Raji (cell line): ENCODE data around the gene PEX11G.

ENCODE experiments used
- POLR2A ChIP-seq: IDR thresholded peaks from 2 replicates; pipeline ENCODE4 v1.6.1; 2011; ENCODE audit warnings: low read depth, low read length, control low read depth; ENCODE audit not compliant: insufficient read depth

PEX11G gene

DNA sequence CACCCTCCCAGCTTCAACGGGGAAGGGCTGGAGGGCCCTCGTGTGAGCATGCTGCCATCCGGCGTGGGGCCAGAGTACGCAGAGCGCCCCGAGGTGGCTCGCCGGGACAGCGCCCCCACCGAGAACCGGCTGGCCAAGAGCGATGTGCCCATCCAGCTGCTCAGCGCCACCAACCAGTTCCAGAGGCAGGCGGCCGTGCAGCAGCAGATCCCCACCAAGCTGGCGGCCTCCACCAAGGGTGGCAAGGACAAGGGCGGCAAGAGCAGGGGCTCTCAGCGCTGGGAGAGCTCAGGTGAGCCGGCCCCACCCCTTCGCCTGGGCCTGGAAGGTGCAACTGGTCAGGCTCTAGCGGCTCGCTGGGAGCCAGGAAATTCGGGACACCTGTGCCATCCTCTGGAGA lies 20.0 kb downstream of the PEX11G start:
- no peak for TF ChIP-seq POLR2A

DNA sequence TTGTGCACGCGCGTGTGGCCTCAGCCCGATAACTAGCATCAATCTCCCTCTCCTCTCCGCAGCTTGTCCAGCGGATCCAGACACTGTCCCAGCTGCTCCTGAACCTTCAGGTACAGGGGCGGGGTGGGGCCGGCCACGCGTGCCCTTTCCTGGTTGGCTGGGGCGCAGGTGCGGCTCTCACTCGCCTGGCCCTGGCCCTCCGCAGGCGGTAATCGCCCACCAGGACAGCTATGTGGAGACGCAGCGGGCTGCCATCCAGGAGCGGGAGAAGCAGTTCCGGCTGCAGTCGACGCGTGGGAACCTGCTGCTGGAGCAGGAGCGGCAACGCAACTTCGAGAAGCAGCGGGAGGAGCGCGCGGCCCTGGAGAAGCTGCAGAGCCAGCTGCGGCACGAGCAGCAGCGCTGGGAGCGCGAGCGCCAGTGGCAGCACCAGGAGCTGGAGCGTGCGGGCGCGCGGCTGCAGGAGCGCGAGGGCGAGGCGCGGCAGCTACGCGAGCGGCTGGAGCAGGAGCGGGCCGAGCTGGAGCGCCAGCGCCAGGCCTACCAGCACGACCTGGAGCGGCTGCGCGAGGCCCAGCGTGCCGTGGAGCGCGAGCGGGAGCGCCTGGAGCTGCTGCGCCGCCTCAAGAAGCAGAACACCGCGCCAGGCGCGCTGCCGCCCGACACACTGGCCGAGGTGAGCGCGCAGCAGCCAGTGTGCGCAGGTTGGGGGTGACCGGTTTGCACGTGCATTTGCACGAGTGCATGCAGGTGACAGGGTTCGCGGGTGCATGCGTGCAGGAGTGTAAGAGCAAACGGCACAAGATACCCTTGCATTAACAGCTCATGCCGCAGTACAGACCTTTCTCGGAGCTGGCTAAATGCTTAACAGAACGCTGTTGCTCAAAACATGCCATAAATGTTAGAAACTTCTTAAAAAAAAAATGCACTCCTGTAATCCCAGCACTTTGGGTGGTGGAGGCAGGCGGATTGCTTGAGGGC lies 21.5 kb downstream of the PEX11G start:
- TF ChIP-seq POLR2A, result no peak

DNA sequence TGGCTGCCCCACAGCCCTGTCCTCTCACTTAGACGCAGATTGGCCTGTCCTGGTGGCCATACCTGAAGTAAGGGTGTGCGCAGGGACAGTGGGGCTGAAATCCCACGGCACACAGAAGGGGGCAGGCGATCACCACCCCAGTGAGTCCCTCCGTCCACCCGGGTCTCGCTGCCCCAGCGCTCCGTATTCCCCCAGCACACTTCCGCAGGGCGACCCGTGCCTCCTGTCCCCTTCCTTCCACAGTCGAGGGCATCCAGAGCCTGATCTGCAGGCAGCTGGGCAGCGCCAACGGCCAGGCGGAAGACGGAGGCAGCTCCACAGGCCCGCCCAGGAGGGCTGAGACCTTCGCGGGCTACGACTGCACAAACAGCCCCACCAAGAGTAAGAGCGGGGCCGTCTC lies 25.3 kb downstream of the PEX11G start:
- no peak for TF ChIP-seq POLR2A

DNA sequence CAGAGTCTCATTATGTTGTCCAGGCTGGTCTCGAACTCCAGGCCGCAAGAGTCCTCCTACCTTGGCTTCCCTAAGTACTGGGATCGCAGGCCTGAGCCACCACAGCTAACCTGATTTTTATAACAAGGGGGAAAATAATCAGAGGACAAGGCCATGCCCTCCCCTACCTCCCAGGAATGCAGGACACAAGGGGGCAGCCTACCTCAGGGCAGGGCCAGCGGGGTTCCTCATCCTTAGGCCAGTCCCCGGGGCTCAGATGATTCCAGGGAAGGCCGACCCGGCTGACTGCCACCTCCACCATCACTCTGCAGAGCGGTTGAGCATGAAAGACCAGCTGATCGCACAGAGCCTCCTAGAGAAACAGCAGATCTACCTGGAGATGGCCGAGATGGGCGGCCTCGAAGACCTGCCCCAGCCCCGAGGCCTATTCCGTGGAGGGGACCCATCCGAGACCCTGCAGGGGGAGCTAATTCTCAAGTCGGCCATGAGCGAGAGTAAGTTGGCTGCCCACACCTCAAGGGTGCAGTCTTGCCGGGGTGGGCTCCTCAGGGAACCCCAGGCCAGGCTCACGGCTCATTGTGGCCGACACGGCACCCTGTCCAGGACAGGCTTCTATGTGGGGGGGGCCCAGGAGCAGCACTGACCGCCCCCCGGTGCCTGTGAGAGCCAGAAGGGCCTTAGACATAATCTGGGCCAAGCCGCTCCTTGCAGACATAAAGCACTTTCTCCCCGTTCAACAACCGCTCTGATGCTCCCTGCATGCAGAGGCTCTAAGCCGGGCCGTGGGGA lies 26.8 kb downstream of the PEX11G start:
- TF ChIP-seq POLR2A, result no peak

DNA sequence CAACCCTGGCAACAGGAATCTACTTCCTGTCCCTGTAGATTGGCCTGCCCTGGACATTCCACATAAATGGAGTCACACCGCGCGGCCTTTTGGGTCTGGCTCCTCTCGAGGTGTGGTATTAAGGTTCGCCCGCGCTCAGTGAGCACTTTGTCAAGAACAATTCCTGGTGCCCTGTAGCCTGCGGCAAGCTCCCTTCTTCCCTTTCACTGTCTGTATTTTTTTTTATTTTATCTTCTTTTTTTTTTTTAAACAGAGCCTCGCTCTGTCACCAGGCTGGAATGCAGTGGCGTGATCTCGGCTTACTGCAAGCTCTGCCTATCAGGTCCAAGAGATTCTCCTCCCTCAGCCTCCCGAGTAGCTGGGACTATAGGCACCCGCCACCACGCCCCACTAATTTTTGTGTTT lies 28.3 kb downstream of the PEX11G start:
- TF ChIP-seq POLR2A, result no peak

DNA sequence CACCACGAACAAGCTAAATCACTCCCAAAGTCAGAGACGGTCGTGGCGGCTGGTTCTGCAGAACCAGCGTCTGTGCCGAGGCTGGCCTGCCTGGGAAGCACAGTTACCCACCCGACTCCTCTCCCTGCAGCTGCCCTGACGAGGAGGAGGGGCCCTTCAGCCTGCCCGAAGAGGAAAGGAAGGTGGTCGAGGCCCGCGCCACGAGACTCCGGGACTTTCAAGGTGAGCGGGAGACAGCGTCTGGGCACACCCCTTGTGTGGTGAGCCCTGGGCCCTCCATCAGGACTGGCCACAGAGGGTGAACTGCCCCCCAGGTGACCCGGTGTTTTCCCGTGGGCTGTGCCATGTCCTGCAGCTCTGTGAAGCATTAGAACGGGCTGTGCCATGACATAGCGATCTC lies 29.1 kb downstream of the PEX11G start:
- no peak for TF ChIP-seq POLR2A

DNA sequence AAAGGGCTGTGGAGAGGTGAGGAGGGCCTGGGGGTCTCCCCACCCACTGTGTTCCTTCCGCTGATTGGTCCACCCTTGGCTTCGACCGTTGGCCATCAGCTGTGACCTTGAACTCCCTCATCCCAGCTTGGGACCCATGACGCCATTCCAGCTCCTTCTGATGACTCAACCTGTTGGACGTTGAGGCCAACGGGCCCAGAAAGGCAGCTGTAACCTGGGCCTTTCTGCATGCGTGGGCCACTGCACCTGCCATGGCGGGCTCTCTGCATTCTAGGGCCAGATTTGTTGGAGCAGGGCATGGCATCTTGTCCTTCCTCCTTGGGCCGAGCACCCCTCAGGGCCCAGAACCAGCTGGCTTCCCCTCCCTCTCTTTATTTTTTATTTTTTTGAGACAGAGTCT lies 30.2 kb downstream of the PEX11G start:
- no peak for TF ChIP-seq POLR2A

DNA sequence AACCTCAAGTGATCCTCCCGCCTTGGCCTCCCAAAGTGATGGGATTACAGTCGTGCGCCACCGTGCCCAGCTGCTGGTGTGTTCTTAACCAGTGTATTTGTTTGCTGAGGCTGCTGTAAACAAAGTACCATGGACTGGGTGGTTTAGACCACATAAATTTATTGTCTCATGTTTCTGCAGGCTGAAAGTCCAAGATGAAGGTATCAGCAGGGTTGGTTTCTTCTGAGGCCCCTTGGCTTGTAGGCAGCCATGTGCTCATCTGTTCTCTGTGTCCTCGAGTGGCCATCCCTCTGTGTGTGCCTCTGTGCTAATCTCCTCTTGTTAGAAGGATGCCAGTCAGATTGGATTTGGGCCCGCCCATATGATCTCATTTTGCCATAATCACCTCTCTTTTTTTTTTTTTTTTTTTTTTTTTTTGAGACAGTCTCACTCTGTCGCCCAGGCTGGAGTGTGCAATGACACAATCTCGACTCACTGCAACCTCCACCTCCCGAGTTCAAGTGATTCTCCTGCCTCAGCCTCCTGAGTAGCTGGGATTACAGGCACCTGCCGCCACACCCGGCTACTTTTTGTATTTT lies 31.8 kb downstream of the PEX11G start:
- no peak for TF ChIP-seq POLR2A

DNA sequence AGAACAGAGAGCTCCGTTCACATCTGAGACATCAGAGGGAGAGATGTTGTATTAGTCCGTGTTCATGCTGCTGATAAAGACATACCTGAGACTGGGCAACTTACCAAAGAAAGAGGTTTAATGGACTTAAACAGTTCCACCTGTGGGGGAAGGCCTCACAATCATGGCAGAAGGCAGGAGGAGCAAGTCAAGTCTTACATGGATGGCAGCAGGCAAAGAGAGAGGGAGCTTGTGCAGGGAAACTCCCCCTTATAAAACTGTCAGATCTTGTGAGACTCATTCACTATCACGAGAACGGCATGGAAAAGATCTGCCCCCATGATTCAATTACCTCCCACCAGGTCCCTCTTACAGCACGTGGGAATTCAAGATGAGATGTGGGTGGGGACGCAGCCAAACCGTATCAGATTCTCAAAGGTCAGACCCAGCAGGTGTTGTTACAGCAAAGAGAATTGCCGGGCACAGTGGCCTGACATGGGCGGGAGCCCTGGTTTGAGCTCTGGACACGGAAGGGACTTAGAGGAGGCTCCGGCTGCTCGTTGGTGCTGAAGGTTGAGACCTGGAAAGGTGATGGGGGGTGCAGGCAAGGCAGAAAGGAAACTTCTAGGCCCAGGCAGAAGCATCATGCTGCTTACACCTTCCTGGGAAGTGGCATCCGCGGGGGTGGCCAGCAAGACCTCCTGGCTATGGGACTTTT lies 33.1 kb downstream of the PEX11G start:
- no peak for TF ChIP-seq POLR2A

DNA sequence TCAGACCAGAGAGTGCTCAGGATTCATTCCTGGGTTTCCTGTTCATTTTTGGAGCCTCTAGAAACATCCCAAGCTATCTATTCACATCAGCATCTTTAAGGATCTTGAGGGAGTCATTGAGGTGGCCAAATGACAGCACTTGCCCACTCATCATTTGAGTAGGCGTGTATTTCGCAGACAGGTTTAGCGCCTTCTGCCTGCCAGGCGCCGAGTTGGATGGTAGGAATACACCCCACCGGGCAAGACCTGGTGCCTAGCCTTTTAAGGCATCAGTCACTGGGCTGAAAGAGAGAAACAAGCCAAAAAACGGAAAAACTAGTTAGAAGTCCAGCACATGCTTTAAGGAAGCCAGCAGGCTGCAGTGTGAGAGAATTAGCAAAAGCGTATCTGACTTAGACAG lies 33.8 kb downstream of the PEX11G start:
- no peak for TF ChIP-seq POLR2A

DNA sequence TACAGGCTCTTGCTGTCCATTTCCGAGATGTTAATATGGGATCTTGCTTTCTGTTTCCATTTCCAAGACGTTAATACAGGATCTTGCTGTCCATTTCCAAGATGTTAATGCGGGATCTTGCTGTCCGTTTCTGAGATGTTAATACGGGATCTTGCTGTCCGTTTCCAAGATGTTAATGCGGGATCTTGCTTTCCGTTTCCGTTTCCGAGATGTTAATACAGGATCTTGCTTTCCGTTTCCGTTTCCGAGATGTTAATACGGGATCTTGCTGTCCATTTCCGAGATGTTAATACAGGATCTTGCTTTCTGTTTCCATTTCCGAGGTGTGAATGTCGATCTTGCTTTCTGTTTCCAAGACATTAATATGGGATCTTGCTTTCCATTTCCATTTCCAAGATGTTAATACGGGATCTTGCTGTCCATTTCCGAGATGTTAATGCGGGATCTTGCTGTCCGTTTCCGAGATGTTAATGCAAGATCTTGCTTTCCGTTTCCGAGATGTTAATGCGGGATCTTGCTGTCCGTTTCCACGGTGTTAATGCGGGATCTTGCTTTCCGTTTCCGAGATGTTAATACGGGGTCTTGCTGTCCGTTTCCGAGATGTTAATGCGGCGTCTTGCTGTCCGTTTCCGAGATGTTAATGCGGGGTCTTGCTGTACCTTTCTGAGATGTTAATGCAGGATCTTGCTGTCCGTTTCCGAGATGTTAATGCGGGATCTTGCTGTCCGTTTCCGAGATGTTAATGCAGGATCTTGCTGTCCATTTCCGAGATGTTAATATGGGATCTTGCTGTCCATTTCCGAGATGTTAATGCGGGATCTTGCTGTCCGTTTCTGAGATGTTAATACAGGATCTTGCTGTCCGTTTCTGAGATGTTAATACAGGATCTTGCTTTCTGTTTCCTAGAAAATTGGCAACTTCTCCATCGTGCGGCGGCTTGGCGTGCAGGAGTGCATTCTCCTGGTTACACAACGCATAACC lies 38.3 kb downstream of the PEX11G start:
- TF ChIP-seq POLR2A, result no peak

DNA sequence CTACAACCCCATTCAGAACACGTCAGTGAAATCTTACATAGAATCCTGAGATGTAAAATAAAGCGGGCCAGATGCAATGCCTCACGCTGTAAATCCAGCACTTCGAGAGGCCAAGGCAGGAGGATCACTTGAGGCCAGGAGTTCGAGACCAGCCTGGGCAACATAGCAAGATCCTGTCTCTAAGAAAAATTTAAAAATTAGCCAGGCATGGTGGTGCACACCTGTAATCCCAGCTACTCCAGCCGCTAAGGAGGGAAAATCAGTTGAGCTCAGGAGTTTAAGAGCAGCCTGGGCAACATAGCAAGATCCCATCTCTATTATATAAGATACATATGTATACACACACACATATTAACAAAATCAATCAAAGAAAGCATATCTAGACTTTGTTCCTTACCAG lies 41.2 kb downstream of the PEX11G start:
- TF ChIP-seq POLR2A, result no peak

DNA sequence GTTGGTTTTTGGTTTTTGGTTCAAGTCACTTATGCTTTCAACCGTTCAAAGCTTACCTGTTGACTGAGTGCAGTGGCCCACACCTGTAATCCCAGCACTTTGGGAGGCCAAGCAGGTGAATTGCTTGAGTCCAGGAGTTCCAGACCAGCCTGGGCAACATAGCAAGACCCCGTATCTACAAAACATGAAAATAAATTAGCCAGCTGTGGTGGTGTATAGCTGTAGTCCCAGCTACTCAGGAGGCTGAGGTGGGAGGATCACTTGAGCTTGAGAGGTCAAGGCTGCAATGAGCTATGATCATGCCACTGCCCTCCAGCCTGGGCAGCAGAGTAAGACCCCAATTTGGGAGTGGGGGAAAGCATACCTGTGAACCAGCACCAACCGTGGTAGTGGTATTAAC lies 43.7 kb downstream of the PEX11G start:
- TF ChIP-seq POLR2A, result no peak

DNA sequence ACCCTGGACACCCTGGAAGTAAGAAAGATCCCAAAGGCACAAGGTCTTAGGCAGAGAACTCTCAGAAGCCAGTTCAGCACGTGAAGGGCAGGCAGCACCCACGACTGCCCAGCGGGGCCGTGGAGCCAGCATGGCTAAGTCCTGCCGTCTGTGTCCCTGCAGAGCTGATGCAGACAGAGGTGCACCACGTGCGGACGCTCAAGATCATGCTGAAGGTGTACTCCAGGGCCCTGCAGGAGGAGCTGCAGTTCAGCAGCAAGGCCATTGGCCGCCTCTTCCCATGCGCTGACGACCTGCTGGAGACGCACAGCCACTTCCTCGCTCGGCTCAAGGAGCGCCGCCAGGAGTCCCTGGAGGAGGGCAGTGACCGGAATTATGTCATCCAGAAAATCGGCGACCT lies 44.8 kb downstream of the PEX11G start:
- TF ChIP-seq POLR2A, result no peak
